ENCODE data around the gene SPG11. TPM values are rescaled to one million over a fixed set of nuclear protein-coding genes. Genes with fewer than 3 reads are reported as not detected.

Gene SPG11
- total and polyA plus RNA-seq, 2 of the 13 experiments (the other 11 are each of a cell fraction or from before 2014, with no cell fraction given): 31.5 to 40.7 TPM

DNA sequence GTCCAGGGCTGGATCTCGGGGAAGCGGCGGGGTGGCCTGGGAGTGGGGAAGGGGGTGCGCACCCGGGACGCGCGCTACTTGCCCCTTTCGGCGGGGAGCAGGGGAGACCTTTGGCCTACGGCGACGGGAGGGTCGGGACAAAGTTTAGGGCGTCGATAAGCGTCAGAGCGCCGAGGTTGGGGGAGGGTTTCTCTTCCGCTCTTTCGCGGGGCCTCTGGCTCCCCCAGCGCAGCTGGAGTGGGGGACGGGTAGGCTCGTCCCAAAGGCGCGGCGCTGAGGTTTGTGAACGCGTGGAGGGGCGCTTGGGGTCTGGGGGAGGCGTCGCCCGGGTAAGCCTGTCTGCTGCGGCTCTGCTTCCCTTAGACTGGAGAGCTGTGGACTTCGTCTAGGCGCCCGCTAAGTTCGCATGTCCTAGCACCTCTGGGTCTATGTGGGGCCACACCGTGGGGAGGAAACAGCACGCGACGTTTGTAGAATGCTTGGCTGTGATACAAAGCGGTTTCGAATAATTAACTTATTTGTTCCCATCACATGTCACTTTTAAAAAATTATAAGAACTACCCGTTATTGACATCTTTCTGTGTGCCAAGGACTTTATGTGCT, 48.4 kb upstream of the SPG11 start (continued):
- peak; percentile 90; the same call in 1 of the 2 replicates for TF ChIP-seq ZNF879 (CRISPR knock-in tag; IDR thresholded peaks at IDR 0.05)
- peak; percentile 46 for TF ChIP-seq ZFY (CRISPR knock-in tag; IDR thresholded peaks at IDR 0.05)
- 0 out of 2 replicates have a peak, but pooled peaks have one; percentile 12 for TF ChIP-seq ZNF563 (CRISPR knock-in tag; IDR thresholded peaks at IDR 0.05)
- TF ChIP-seq ZNF580 (CRISPR knock-in tag; IDR thresholded peaks at IDR 0.05; ENCODE audit: borderline replicate concordance, low read depth): 0 out of 2 replicates have a peak, but pooled peaks have one; percentile 4
- 0 out of 2 replicates have a peak, but pooled peaks have one; percentile 2 for TF ChIP-seq RARA (CRISPR knock-in tag; IDR thresholded peaks at IDR 0.05)
- TF ChIP-seq ZSCAN29 (CRISPR knock-in tag; conservative IDR thresholded peaks at IDR 0.05): no peak
- peak; percentile 79 for TF ChIP-seq CCDC6 (CRISPR knock-in tag; IDR thresholded peaks at IDR 0.05)
- TF ChIP-seq TOE1 (CRISPR knock-in tag; IDR thresholded peaks at IDR 0.05): no peak
- TF ChIP-seq MAX (IDR thresholded peaks at IDR 0.05): peak; percentile 18; the same call in 1 of the 2 replicates
- TF ChIP-seq ZNF281 (CRISPR knock-in tag; IDR thresholded peaks at IDR 0.05; ENCODE audit: borderline replicate concordance): peak; percentile 30; the same call in 1 of the 2 replicates
- TF ChIP-seq SALL1 (CRISPR knock-in tag; IDR thresholded peaks at IDR 0.05): peak; percentile 2; the same call in 1 of the 2 replicates
- 0 out of 2 replicates have a peak, but pooled peaks have one; percentile 13 for TF ChIP-seq KDM3A (CRISPR knock-in tag; IDR thresholded peaks at IDR 0.05; ENCODE audit: low read depth)
- TF ChIP-seq HOXA3 (CRISPR knock-in tag; IDR thresholded peaks at IDR 0.05): peak; percentile 39; the same call in 1 of the 2 replicates
- TF ChIP-seq GABPB1 (CRISPR knock-in tag; IDR thresholded peaks at IDR 0.05): peak; percentile 23; the same call in 1 of the 2 replicates
- TF ChIP-seq, protein P1, sequence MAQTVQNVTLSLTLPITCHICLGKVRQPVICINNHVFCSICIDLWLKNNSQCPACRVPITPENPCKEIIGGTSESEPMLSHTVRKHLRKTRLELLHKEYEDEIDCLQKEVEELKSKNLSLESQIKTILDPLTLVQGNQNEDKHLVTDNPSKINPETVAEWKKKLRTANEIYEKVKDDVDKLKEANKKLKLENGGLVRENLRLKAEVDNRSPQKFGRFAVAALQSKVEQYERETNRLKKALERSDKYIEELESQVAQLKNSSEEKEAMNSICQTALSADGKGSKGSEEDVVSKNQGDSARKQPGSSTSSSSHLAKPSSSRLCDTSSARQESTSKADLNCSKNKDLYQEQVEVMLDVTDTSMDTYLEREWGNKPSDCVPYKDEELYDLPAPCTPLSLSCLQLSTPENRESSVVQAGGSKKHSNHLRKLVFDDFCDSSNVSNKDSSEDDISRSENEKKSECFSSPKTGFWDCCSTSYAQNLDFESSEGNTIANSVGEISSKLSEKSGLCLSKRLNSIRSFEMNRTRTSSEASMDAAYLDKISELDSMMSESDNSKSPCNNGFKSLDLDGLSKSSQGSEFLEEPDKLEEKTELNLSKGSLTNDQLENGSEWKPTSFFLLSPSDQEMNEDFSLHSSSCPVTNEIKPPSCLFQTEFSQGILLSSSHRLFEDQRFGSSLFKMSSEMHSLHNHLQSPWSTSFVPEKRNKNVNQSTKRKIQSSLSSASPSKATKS (CRISPR knock-in tag; IDR thresholded peaks at IDR 0.05): no peak; the same call in 1 of the 2 replicates
- no peak for TF ChIP-seq CBFB (CRISPR knock-in tag; IDR thresholded peaks at IDR 0.05)
- TF ChIP-seq ATF7-NPFF (CRISPR knock-in tag; IDR thresholded peaks at IDR 0.05; ENCODE audit: low read depth): peak; percentile 53; the same call in 1 of the 2 replicates
- TF ChIP-seq TAF1 (CRISPR knock-in tag; IDR thresholded peaks at IDR 0.05): peak; percentile 8; the same call in 1 of the 2 replicates
- TF ChIP-seq ASH2L (IDR thresholded peaks at IDR 0.05; ENCODE audit: insufficient read length, low read depth, low read length): peak; percentile 4
- 0 out of 4 replicates have a peak, but pooled peaks of 1 of the 2 experiments have one; percentile 7 for TF ChIP-seq EP300 (IDR thresholded peaks at IDR 0.05; ENCODE audit: low read depth in 2 of 2, low read length in 2 of 2)
- no peak for TF ChIP-seq EP300 (CRISPR knock-in tag; IDR thresholded peaks at IDR 0.05; ENCODE audit: borderline replicate concordance)
- TF ChIP-seq REPIN1 (CRISPR knock-in tag; IDR thresholded peaks at IDR 0.05; ENCODE audit: borderline replicate concordance, low read depth): peak; percentile 47; the same call in 1 of the 2 replicates
- TF ChIP-seq NR2C2 (CRISPR knock-in tag; IDR thresholded peaks at IDR 0.05; ENCODE audit: borderline replicate concordance): 0 out of 2 replicates have a peak, but pooled peaks have one; percentile 12
- TF ChIP-seq ZBTB38 (CRISPR knock-in tag; IDR thresholded peaks at IDR 0.05): 0 out of 2 replicates have a peak, but pooled peaks have one; percentile 10
- TF ChIP-seq ZNF564 (CRISPR knock-in tag; IDR thresholded peaks at IDR 0.05): peak; percentile 15; the same call in 1 of the 2 replicates
